ENCODE measurements around the gene DNPEP.

The DNPEP gene

GRCh38 chr2:219414857-219415256 is 27.1 kb upstream of the DNPEP start:
- H3K9me3 ChIP-seq (ENCODE audit: low read length): 0 out of 2 replicates have a peak, but pooled peaks cover 2% of the 10 kb centered on the region
- no peak for TF ChIP-seq CTCF (IDR thresholded peaks at IDR 0.05; ENCODE audit: low read length)
- TF ChIP-seq EZH2 (IDR thresholded peaks at IDR 0.05; ENCODE audit: borderline replicate concordance, low read length): no peak

GRCh38 chr2:219410390-219410789 is 22.7 kb upstream of the DNPEP start:
- Histone ChIP-seq H3K36me3 (ENCODE audit: insufficient read depth, low read length) (no peaks in the 10 kb centered on the region; the same call in 1 of the 2 replicates), H3K9me2 (ENCODE audit: low read depth, low read length) (no peaks in the 10 kb centered on the region), H4K20me1 (ENCODE audit: insufficient read depth, low read length) (no peaks in the 10 kb centered on the region), H3K4me3 (ENCODE audit: low read depth, low read length, poor library complexity, severe bottlenecking) (no peak overlapping the region), H3K9ac (ENCODE audit: low read length) (no peak overlapping the region), H3K4me1 (ENCODE audit: insufficient read depth, low read length, severe bottlenecking) (no peaks in the 10 kb centered on the region), H2AFZ (ENCODE audit: low read length) (no peak overlapping the region), H3K9me3 (ENCODE audit: low read length) (0 out of 2 replicates have a peak, but pooled peaks cover 2% of the 10 kb centered on the region), H3K27ac (ENCODE audit: low read depth, low read length, poor library complexity, severe bottlenecking) (no peak overlapping the region), H3K79me2 (ENCODE audit: insufficient read depth, low read length) (no peaks in the 10 kb centered on the region), H3K4me2 (ENCODE audit: low read length) (no peak overlapping the region), H3K27me3 (ENCODE audit: insufficient read depth, low read length) (peaks cover 3% of the 10 kb centered on the region; the same call in 1 of the 2 replicates), H3F3A (ENCODE audit: insufficient read depth, low read length) (no peaks in the 10 kb centered on the region)
- TF ChIP-seq CTCF (IDR thresholded peaks at IDR 0.05; ENCODE audit: low read length) (no peak), EZH2 (IDR thresholded peaks at IDR 0.05; ENCODE audit: borderline replicate concordance, low read length) (no peak)

More at GRCh38 chr2:219414857-219415256, 27.1 kb upstream of the DNPEP start:
- peaks cover 3% of the 10 kb centered on the region; the same call in 1 of the 2 replicates for H3K27me3 ChIP-seq (ENCODE audit: insufficient read depth, low read length)
- H3K4me3 ChIP-seq (ENCODE audit: low read depth, low read length, poor library complexity, severe bottlenecking): no peak overlapping the region
- H3K79me2 ChIP-seq (ENCODE audit: insufficient read depth, low read length): no peaks in the 10 kb centered on the region
- no peaks in the 10 kb centered on the region for H4K20me1 ChIP-seq (ENCODE audit: insufficient read depth, low read length)
- H3K27ac ChIP-seq (ENCODE audit: low read depth, low read length, poor library complexity, severe bottlenecking): no peak overlapping the region
- no peaks in the 10 kb centered on the region for H3F3A ChIP-seq (ENCODE audit: insufficient read depth, low read length)
- no peaks in the 10 kb centered on the region for H3K4me1 ChIP-seq (ENCODE audit: insufficient read depth, low read length, severe bottlenecking)
- H3K9ac ChIP-seq (ENCODE audit: low read length): no peak overlapping the region
- H3K9me2 ChIP-seq (ENCODE audit: low read depth, low read length): no peaks in the 10 kb centered on the region
- H3K4me2 ChIP-seq (ENCODE audit: low read length): no peak overlapping the region
- no peaks in the 10 kb centered on the region; the same call in 1 of the 2 replicates for H3K36me3 ChIP-seq (ENCODE audit: insufficient read depth, low read length)
- no peak overlapping the region for H2AFZ ChIP-seq (ENCODE audit: low read length)

GRCh38 chr2:219409619-219410018 is 21.9 kb upstream of the DNPEP start:
- Histone ChIP-seq H3K4me3 (ENCODE audit: low read depth, low read length, poor library complexity, severe bottlenecking) (no peak overlapping the region), H3K27ac (ENCODE audit: low read depth, low read length, poor library complexity, severe bottlenecking) (no peak overlapping the region), H3K9me2 (ENCODE audit: low read depth, low read length) (no peaks in the 10 kb centered on the region), H3F3A (ENCODE audit: insufficient read depth, low read length) (no peaks in the 10 kb centered on the region), H3K4me1 (ENCODE audit: insufficient read depth, low read length, severe bottlenecking) (no peaks in the 10 kb centered on the region), H3K9ac (ENCODE audit: low read length) (no peak overlapping the region), H3K27me3 (ENCODE audit: insufficient read depth, low read length) (peaks cover 3% of the 10 kb centered on the region; the same call in 1 of the 2 replicates), H3K9me3 (ENCODE audit: low read length) (0 out of 2 replicates have a peak, but pooled peaks cover 2% of the 10 kb centered on the region), H2AFZ (ENCODE audit: low read length) (no peak overlapping the region), H3K36me3 (ENCODE audit: insufficient read depth, low read length) (no peaks in the 10 kb centered on the region; the same call in 1 of the 2 replicates), H4K20me1 (ENCODE audit: insufficient read depth, low read length) (no peaks in the 10 kb centered on the region), H3K4me2 (ENCODE audit: low read length) (no peak overlapping the region), H3K79me2 (ENCODE audit: insufficient read depth, low read length) (no peaks in the 10 kb centered on the region)
- no peak for TF ChIP-seq EZH2 (IDR thresholded peaks at IDR 0.05; ENCODE audit: borderline replicate concordance, low read length)
- no peak for TF ChIP-seq CTCF (IDR thresholded peaks at IDR 0.05; ENCODE audit: low read length)
